Neural progenitor cell (in vitro differentiated cells): ENCODE measurements around the gene IARS2.

ENCODE experiments used
- EZH2 ChIP-seq: fragments of 200-600 bp; sonication (generic); IDR thresholded peaks from 2 replicates; pipeline ENCODE4 v1.6.1; 2017; ENCODE audit warnings: antibody characterized with exemption, mild to moderate bottlenecking, moderate library complexity
- TF ChIP-seq, protein P1 (sequence below): fragments of 200-600 bp; sonication (generic); IDR thresholded peaks from 2 replicates; pipeline ENCODE4 v1.5.1; 2017; ENCODE audit warnings: antibody characterized with exemption, mild to moderate bottlenecking

DNA sequence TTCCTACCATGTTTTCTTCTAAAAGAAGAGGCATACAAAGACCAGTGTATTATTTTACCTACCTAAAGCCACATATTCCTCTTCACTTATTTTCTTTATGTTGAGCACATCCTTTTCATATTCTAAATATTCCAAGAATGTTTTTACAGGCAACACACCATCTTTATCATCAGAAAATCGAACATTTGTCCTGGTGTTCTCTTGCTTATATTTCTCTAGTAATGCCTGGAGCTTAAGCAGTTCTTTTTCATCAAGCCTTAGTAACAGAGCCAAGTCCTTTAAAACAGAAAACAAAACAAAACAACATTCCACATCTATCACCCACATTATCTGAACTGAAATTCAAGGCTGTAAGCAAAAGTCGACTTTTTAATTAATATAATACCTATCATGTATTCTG, 88.7 kb downstream of the IARS2 start:
- TF ChIP-seq EZH2, result no peak
- TF ChIP-seq, protein P1, sequence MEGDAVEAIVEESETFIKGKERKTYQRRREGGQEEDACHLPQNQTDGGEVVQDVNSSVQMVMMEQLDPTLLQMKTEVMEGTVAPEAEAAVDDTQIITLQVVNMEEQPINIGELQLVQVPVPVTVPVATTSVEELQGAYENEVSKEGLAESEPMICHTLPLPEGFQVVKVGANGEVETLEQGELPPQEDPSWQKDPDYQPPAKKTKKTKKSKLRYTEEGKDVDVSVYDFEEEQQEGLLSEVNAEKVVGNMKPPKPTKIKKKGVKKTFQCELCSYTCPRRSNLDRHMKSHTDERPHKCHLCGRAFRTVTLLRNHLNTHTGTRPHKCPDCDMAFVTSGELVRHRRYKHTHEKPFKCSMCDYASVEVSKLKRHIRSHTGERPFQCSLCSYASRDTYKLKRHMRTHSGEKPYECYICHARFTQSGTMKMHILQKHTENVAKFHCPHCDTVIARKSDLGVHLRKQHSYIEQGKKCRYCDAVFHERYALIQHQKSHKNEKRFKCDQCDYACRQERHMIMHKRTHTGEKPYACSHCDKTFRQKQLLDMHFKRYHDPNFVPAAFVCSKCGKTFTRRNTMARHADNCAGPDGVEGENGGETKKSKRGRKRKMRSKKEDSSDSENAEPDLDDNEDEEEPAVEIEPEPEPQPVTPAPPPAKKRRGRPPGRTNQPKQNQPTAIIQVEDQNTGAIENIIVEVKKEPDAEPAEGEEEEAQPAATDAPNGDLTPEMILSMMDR, result no peak
